Lower leg skin (tissue), 4 donors: ENCODE results near the gene TMEM161B. TPM values are rescaled to one million over a fixed set of nuclear protein-coding genes. Genes with fewer than 3 reads are reported as not detected.

Experiments
- DNase-seq, 2 donors: peaks; one replicate each; pipeline ENCODE4 v3.0.0-alpha.2; 2019; ENCODE audit warnings: low spot score in 2 of 2
- H3K4me3 ChIP-seq: fragments of 200-600 bp; sonication (generic); 2 replicates; pipeline ENCODE4 v1.5.1; 2017; ENCODE audit warnings: mild to moderate bottlenecking, low read depth; ENCODE audit not compliant: poor library complexity, severe bottlenecking
- POLR2A ChIP-seq, 2 donors: fragments of 450-650 bp; IDR thresholded peaks; one replicate each; pipeline ENCODE4 v1.6.1; 2016 to 2017; ENCODE audit warnings: antibody characterized with exemption in 2 of 2, mild to moderate bottlenecking in 1 of 2, moderate library complexity in 1 of 2
- WGBS, 2 donors: methylation state at CpG; one replicate each; pipeline ENCODE4 v1.1.5; 2018; 5-methylcytosine and 5-hydroxymethylcytosine counted together
- intact Hi-C: fragments of 100-400 bp; cut with DNase I; formaldehyde crosslinking; loops from one replicate; pipeline ENCODE4 v1.15.0; 2023; ENCODE audit warnings: low total_unique reads
- total RNA-seq, 4 donors: library from RNA; depleted of rRNA; stranded (reverse); fragments of >200 nt; gene quantifications; one replicate each; pipeline ENCODE4 v1.1.0, GENCODE V29; 2016
- TF ChIP-seq, protein P1 (sequence below), 3 donors: fragments of 450-650 bp; IDR thresholded peaks; one replicate each; pipeline ENCODE4 v1.5.1; 2016; ENCODE audit warnings: antibody characterized with exemption in 3 of 3, mild to moderate bottlenecking in 3 of 3, moderate library complexity in 2 of 3

TMEM161B gene
- total RNA-seq, 4 donors from 2014 or later = 9.1 to 14.1 (median 10.2) TPM

- no peak overlapping the region for H3K4me3 ChIP-seq
- DNase-seq = no peak
- intact Hi-C loops = no loop called here
- WGBS, 2 donors = 59 to 66% methylated on average over 14 of the region's 14 CpGs
- no peak for TF ChIP-seq POLR2A (IDR thresholded peaks at IDR 0.05)
- TF ChIP-seq, protein P1, sequence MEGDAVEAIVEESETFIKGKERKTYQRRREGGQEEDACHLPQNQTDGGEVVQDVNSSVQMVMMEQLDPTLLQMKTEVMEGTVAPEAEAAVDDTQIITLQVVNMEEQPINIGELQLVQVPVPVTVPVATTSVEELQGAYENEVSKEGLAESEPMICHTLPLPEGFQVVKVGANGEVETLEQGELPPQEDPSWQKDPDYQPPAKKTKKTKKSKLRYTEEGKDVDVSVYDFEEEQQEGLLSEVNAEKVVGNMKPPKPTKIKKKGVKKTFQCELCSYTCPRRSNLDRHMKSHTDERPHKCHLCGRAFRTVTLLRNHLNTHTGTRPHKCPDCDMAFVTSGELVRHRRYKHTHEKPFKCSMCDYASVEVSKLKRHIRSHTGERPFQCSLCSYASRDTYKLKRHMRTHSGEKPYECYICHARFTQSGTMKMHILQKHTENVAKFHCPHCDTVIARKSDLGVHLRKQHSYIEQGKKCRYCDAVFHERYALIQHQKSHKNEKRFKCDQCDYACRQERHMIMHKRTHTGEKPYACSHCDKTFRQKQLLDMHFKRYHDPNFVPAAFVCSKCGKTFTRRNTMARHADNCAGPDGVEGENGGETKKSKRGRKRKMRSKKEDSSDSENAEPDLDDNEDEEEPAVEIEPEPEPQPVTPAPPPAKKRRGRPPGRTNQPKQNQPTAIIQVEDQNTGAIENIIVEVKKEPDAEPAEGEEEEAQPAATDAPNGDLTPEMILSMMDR (IDR thresholded peaks at IDR 0.05) = no peak
Observed at GRCh38 chr5:88172847-88173758, 95.5 kb downstream of the TMEM161B start.

GRCh38 chr5:88159591-88159990 lies 109.1 kb downstream of the TMEM161B start:
- H3K4me3 ChIP-seq = no peak overlapping the region
- intact Hi-C loops = no loop called here
- 75 to 80% methylated on average over 7 of the region's 7 CpGs for whole genome bisulfite sequencing, 2 donors
- TF ChIP-seq POLR2A (IDR thresholded peaks at IDR 0.05) = no peak
- no peak for DNase-seq

DNA sequence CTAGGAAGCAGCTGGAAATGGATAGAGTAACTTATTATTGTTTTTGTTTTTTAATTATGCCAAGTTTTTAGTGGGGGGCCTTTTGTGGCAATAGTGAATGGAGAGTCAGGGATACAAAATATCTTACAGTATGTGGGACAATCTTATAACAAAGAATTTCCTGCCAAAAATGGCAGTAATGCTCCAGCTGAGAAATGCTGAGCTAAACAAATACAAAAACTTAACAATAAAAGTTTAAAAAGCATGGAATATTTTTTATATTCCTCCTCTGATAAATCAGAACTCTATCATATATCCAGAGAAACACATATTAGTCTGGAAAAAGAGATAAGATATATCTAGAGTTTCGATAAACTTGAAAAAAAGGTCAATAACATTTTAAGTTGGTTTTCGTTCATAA lies 110.6 kb downstream of the TMEM161B start:
- WGBS, 2 donors = 88 to 94% methylated on average over 2 of the region's 2 CpGs
- intact Hi-C loops = no loop called here
- no peak for DNase-seq
- H3K4me3 ChIP-seq = no peak overlapping the region
- TF ChIP-seq, protein P1 (IDR thresholded peaks at IDR 0.05) = no peak
- TF ChIP-seq POLR2A (IDR thresholded peaks at IDR 0.05) = no peak

DNA sequence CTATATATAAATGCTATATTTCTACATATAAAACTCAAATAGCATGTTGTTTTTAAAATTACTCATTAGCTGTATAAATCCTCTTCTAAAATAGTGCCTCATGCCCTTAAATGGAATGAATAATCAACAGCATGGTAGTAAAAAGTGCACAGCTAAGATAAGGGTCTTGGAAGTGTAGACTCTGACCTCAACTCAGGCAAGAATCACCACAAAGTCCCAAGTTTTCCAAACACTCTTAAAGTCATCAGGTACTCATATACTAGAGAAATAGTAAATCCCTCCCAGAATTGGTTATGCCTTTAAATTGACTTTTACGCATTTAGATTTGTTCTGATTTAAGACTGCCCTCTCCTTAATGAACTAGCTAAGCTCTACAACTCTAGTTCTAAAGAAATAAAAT lies 113.8 kb downstream of the TMEM161B start:
- intact Hi-C loops = no loop called here
- DNase-seq = no peak
- TF ChIP-seq POLR2A (IDR thresholded peaks at IDR 0.05) = no peak
- TF ChIP-seq, protein P1 (IDR thresholded peaks at IDR 0.05) = no peak
- WGBS, 2 donors = 85 to 88% methylated on average over 1 of the region's 1 CpG
- no peak overlapping the region for H3K4me3 ChIP-seq

GRCh38 chr5:88150747-88151146 lies 117.9 kb downstream of the TMEM161B start:
- no peak for DNase-seq
- intact Hi-C loops = no loop called here
- no peak for TF ChIP-seq POLR2A (IDR thresholded peaks at IDR 0.05)
- TF ChIP-seq, protein P1 (IDR thresholded peaks at IDR 0.05) = no peak
- no peak overlapping the region for H3K4me3 ChIP-seq

- WGBS, 2 donors = 29 to 32% methylated on average over 26 of the region's 26 CpGs
- H3K4me3 ChIP-seq = no peak overlapping the region
- TF ChIP-seq, protein P1 (IDR thresholded peaks at IDR 0.05) = no peak
- no peak for TF ChIP-seq POLR2A (IDR thresholded peaks at IDR 0.05)
- intact Hi-C loops = loop anchor here (10.0 kb wide), 1 partner anchor 539 kb away; no protein-coding TSS in a partner anchor
- DNase-seq = no peak
Observed at GRCh38 chr5:88145611-88146467, 122.8 kb downstream of the TMEM161B start.
